Activated T-helper 2 cell treated with anti-CD3 and anti-CD28 coated beads, Interferon-gamma antibody, Interleukin-2, Interleukin-4, amounts not matched to agents 10 μg/mL and 5 μg/mL and 100 μg/mL, durations not matched to agents 14 hours and 24 hours and 36 hours (primary cell): ENCODE results near the gene MED29. TPM values are rescaled to one million over a fixed set of nuclear protein-coding genes. Genes with fewer than 3 reads are reported as not detected.
A peak's percentile ranks its signal among the peaks of the same experiment; 100 is the strongest.

Source experiments
- DNase-seq: peaks from one replicate; pipeline ENCODE4 v3.0.0; 2021; ENCODE audit warnings: low spot score
- H3K27ac Mint-ChIP-seq: one replicate; pipeline ENCODE4 v1.8.0; 2021; ENCODE audit warnings: mixed read lengths
- H3K27me3 Mint-ChIP-seq: one replicate; pipeline ENCODE4 v1.8.0; 2021; ENCODE audit warnings: low read depth, mixed read lengths
- H3K36me3 Mint-ChIP-seq: one replicate; pipeline ENCODE4 v1.8.0; 2021; ENCODE audit warnings: low read depth, mixed read lengths
- H3K4me1 Mint-ChIP-seq: one replicate; pipeline ENCODE4 v1.8.0; 2021; ENCODE audit warnings: low read depth, mixed read lengths
- H3K4me3 Mint-ChIP-seq: one replicate; pipeline ENCODE4 v1.8.0; 2021; ENCODE audit warnings: low read depth, mild to moderate bottlenecking, moderate library complexity, mixed read lengths
- H3K9me3 Mint-ChIP-seq: one replicate; pipeline ENCODE4 v1.8.0; 2021; ENCODE audit warnings: mixed read lengths
- intact Hi-C: fragments of 100-400 bp; cut with micrococcal nuclease; formaldehyde crosslinking; loops from one replicate; pipeline ENCODE4 v1.15.1; 2023
- total RNA-seq: library from RNA; stranded (reverse); gene quantifications from 2 replicates; pipeline ENCODE4 v1.2.3, GENCODE V29; 2022

The MED29 gene
- total RNA-seq, 1 donor from 2014 or later: 32.3 TPM

- DNase-seq: no peak
- H3K9me3 Mint-ChIP-seq: no peaks in the 10 kb centered on the region
- no peaks in the 10 kb centered on the region for H3K27me3 Mint-ChIP-seq
- peaks cover 47% of the 10 kb centered on the region for H3K36me3 Mint-ChIP-seq
- intact Hi-C loops: no loop called here
- peak overlapping the region; percentile 98 for H3K4me3 Mint-ChIP-seq
- peak overlapping the region; percentile 96 for H3K27ac Mint-ChIP-seq
- H3K4me1 Mint-ChIP-seq: peaks cover 18% of the 10 kb centered on the region
These were observed 1.4 kb upstream of the MED29 start for GRCh38 chr19:39389631-39390414.

- intact Hi-C loops: no loop called here
- peaks cover 22% of the 10 kb centered on the region for H3K4me1 Mint-ChIP-seq
- peak overlapping the region; percentile 98 for H3K4me3 Mint-ChIP-seq
- peak overlapping the region; percentile 96 for H3K27ac Mint-ChIP-seq
- H3K9me3 Mint-ChIP-seq: no peaks in the 10 kb centered on the region
- no peak for DNase-seq
- H3K36me3 Mint-ChIP-seq: peaks cover 49% of the 10 kb centered on the region
- H3K27me3 Mint-ChIP-seq: no peaks in the 10 kb centered on the region
These were observed 777 bp upstream of the MED29 start for GRCh38 chr19:39390451-39390750.

GRCh38 chr19:39397360-39398296, 6.5 kb downstream of the MED29 start:
- peak overlapping the region; percentile 46 for H3K4me3 Mint-ChIP-seq
- intact Hi-C loops: loop anchor here (1.0 to 5.0 kb wide), 2 partner anchors 15 to 135 kb away; partner anchors contain the start of genes EID2B and PLEKHG2
- peaks cover 45% of the 10 kb centered on the region for H3K4me1 Mint-ChIP-seq
- peaks cover 36% of the 10 kb centered on the region for H3K36me3 Mint-ChIP-seq
- no peaks in the 10 kb centered on the region for H3K9me3 Mint-ChIP-seq
- DNase-seq: peak; percentile 87
- H3K27ac Mint-ChIP-seq: peak overlapping the region; percentile 83
- H3K27me3 Mint-ChIP-seq: no peaks in the 10 kb centered on the region

GRCh38 chr19:39398297-39398864, 7.2 kb downstream of the MED29 start:
- H3K4me1 Mint-ChIP-seq: peaks cover 48% of the 10 kb centered on the region
- DNase-seq: no peak
- no peaks in the 10 kb centered on the region for H3K27me3 Mint-ChIP-seq
- H3K36me3 Mint-ChIP-seq: peaks cover 34% of the 10 kb centered on the region
- intact Hi-C loops: loop anchor here (5.0 kb wide), 1 partner anchor 134 kb away; the partner anchor contains the start of gene EID2B
- peak overlapping the region; percentile 46 for H3K4me3 Mint-ChIP-seq
- no peaks in the 10 kb centered on the region for H3K9me3 Mint-ChIP-seq
- H3K27ac Mint-ChIP-seq: peak overlapping the region; percentile 83

GRCh38 chr19:39399668-39400050, 8.5 kb downstream of the MED29 start:
- Mint-ChIP-seq H3K4me1 (peaks cover 52% of the 10 kb centered on the region), H3K4me3 (no peak overlapping the region), H3K27ac (peak overlapping the region; percentile 39), H3K9me3 (no peaks in the 10 kb centered on the region), H3K36me3 (peaks cover 26% of the 10 kb centered on the region), H3K27me3 (no peaks in the 10 kb centered on the region)
- intact Hi-C loops: loop anchor here (5.0 to 10.0 kb wide), 2 partner anchors 133 to 545 kb away; partner anchors contain the start of gene EID2B
- DNase-seq: no peak

GRCh38 chr19:39400061-39400460, 8.9 kb downstream of the MED29 start:
- no peaks in the 10 kb centered on the region for H3K9me3 Mint-ChIP-seq
- H3K4me3 Mint-ChIP-seq: no peak overlapping the region
- peaks cover 51% of the 10 kb centered on the region for H3K4me1 Mint-ChIP-seq
- H3K27me3 Mint-ChIP-seq: no peaks in the 10 kb centered on the region
- H3K27ac Mint-ChIP-seq: peak overlapping the region; percentile 39
- peaks cover 24% of the 10 kb centered on the region for H3K36me3 Mint-ChIP-seq
- intact Hi-C loops: loop anchor here (10.0 kb wide), 1 partner anchor 545 kb away; no protein-coding TSS in a partner anchor
- DNase-seq: no peak

- DNase-seq: no peak
- Mint-ChIP-seq H3K27ac (peak overlapping the region; percentile 96), H3K4me3 (peak overlapping the region; percentile 79), H3K27me3 (no peaks in the 10 kb centered on the region), H3K36me3 (peaks cover 16% of the 10 kb centered on the region), H3K4me1 (peaks cover 56% of the 10 kb centered on the region), H3K9me3 (no peaks in the 10 kb centered on the region)
- intact Hi-C loops: loop anchor here (1.0 to 10.0 kb wide), 2 partner anchors 10 to 546 kb away; no protein-coding TSS in a partner anchor
These were observed 9.9 kb downstream of the MED29 start for GRCh38 chr19:39401070-39401548.

GRCh38 chr19:39401549-39402345, 10.6 kb downstream of the MED29 start:
- Mint-ChIP-seq H3K9me3 (no peaks in the 10 kb centered on the region), H3K4me3 (peak overlapping the region; percentile 79), H3K27me3 (no peaks in the 10 kb centered on the region), H3K4me1 (peaks cover 58% of the 10 kb centered on the region), H3K36me3 (peaks cover 16% of the 10 kb centered on the region), H3K27ac (peak overlapping the region; percentile 96)
- intact Hi-C loops: loop anchor here (1.0 to 10.0 kb wide), 2 partner anchors 10 to 547 kb away; no protein-coding TSS in a partner anchor
- peak; percentile 85 for DNase-seq

- H3K4me3 Mint-ChIP-seq: peak overlapping the region; percentile 79
- no peaks in the 10 kb centered on the region for H3K9me3 Mint-ChIP-seq
- intact Hi-C loops: loop anchor here (10.0 kb wide), 1 partner anchor 548 kb away; no protein-coding TSS in a partner anchor
- H3K4me1 Mint-ChIP-seq: peaks cover 54% of the 10 kb centered on the region
- peak overlapping the region; percentile 96 for H3K27ac Mint-ChIP-seq
- DNase-seq: peak; percentile 81
- no peaks in the 10 kb centered on the region for H3K27me3 Mint-ChIP-seq
- H3K36me3 Mint-ChIP-seq: peaks cover 21% of the 10 kb centered on the region
These were observed 11.4 kb downstream of the MED29 start for GRCh38 chr19:39402346-39403300.

- H3K27me3 Mint-ChIP-seq: no peaks in the 10 kb centered on the region
- peaks cover 26% of the 10 kb centered on the region for H3K36me3 Mint-ChIP-seq
- H3K4me3 Mint-ChIP-seq: peak overlapping the region; percentile 79
- DNase-seq: peak; percentile 89
- peak overlapping the region; percentile 96 for H3K27ac Mint-ChIP-seq
- peaks cover 53% of the 10 kb centered on the region for H3K4me1 Mint-ChIP-seq
- no peaks in the 10 kb centered on the region for H3K9me3 Mint-ChIP-seq
- intact Hi-C loops: loop anchor here (10.0 kb wide), 1 partner anchor 549 kb away; no protein-coding TSS in a partner anchor
These were observed 12.4 kb downstream of the MED29 start for GRCh38 chr19:39403331-39404312.
